GM23338 (cell line): ENCODE data around the gene BRICD5. TPM values are rescaled to one million over a fixed set of nuclear protein-coding genes. Genes with fewer than 3 reads are reported as not detected.

Experiments used
- REST ChIP-seq: IDR thresholded peaks from one replicate; pipeline ENCODE4 v1.6.1; 2018; ENCODE audit warnings: antibody characterized with exemption; ENCODE audit not compliant: unreplicated experiment
- STAT1 ChIP-seq: IDR thresholded peaks from one replicate; pipeline ENCODE4 v1.6.1; 2016; ENCODE audit warnings: antibody characterized with exemption; ENCODE audit not compliant: unreplicated experiment
- ZNF331 ChIP-seq: fragments of 250-450 bp; sonication (Bioruptor Pico); IDR thresholded peaks from 2 replicates; pipeline ENCODE4 v1.5.0; 2020; ENCODE audit warnings: low read depth, mild to moderate bottlenecking, moderate library complexity
- ZNF462 ChIP-seq: fragments of 250-450 bp; sonication (Bioruptor Pico); IDR thresholded peaks from 2 replicates; pipeline ENCODE4 v1.5.0; 2020; ENCODE audit warnings: mild to moderate bottlenecking, moderate library complexity
- polyA plus RNA-seq: library from polyadenylated mRNA; unstranded; fragments of >200 nt; fragmentation: Nextera tagmentation; extraction: Ambion mirVana; gene quantifications from 2 replicates; pipeline ENCODE4 v1.2.1, GENCODE V29; 2016
- total RNA-seq: library from RNA; depleted of rRNA; stranded (reverse); fragments of >200 nt; shearing (Covaris generic); gene quantifications from 2 replicates; pipeline ENCODE4 v1.2.3, GENCODE V29; 2014

Gene BRICD5
- total and polyA plus RNA-seq, 2 experiments from 2014 or later, result 5.3 to 6.3 TPM

- TF ChIP-seq ZNF462, result no peak
- TF ChIP-seq REST, result no peak
- no peak for TF ChIP-seq ZNF331 (CRISPR knock-in tag)
- no peak for TF ChIP-seq STAT1
These were observed 19.8 kb downstream of the BRICD5 start (continued) for GRCh38 chr16:2190659-2191445.
